ENCODE results near the gene KCNH2.
A peak's percentile ranks its signal among the peaks of the same experiment; 100 is the strongest.

The KCNH2 gene

GRCh38 chr7:151011097-151011409, 32.9 kb upstream of the KCNH2 start:
- no peak for DNase-seq (ENCODE audit: low read depth)
- TF ChIP-seq, protein P1, sequence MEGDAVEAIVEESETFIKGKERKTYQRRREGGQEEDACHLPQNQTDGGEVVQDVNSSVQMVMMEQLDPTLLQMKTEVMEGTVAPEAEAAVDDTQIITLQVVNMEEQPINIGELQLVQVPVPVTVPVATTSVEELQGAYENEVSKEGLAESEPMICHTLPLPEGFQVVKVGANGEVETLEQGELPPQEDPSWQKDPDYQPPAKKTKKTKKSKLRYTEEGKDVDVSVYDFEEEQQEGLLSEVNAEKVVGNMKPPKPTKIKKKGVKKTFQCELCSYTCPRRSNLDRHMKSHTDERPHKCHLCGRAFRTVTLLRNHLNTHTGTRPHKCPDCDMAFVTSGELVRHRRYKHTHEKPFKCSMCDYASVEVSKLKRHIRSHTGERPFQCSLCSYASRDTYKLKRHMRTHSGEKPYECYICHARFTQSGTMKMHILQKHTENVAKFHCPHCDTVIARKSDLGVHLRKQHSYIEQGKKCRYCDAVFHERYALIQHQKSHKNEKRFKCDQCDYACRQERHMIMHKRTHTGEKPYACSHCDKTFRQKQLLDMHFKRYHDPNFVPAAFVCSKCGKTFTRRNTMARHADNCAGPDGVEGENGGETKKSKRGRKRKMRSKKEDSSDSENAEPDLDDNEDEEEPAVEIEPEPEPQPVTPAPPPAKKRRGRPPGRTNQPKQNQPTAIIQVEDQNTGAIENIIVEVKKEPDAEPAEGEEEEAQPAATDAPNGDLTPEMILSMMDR (IDR thresholded peaks at IDR 0.05; ENCODE audit: low read depth, low read length, missing control alignments): no peak
- no peak overlapping the region for H3K4me3 ChIP-seq (ENCODE audit: low read depth, low read length)

DNA sequence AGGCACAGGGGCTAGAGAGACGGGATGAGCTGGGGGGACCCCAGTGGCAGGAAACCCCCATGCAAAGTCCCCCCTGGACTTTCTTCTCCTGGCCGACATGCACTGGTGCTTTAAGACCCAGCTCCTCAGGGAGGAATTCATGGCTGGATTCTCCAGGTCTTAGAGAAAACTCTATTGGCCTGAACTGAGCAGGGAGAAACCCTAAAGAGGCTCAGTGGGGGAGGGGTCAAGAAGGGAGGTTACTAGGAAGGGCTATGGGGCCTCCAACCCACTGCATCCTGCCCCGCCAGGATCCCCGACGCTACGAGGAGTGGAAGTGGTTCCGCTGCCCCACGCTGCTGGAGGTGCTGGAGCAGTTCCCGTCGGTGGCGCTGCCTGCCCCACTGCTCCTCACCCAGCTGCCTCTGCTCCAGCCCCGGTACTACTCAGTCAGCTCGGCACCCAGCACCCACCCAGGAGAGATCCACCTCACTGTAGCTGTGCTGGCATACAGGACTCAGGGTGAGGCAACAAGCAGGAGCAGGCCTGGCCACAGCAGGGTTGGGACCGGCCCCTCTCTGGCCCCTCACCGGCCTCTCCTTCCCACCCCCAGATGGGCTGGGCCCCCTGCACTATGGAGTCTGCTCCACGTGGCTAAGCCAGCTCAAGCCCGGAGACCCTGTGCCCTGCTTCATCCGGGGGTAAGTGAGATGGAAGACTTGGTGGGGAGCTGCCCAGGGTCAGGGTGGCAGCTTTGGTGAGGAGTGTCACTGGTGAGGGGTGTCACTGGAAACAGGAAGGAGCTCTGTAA, 32.4 kb upstream of the KCNH2 start:
- DNase-seq (ENCODE audit: low read depth): no peak
- no peak overlapping the region for H3K4me3 ChIP-seq (ENCODE audit: low read depth, low read length)
- TF ChIP-seq, protein P1 (IDR thresholded peaks at IDR 0.05; ENCODE audit: low read depth, low read length, missing control alignments): no peak

DNA sequence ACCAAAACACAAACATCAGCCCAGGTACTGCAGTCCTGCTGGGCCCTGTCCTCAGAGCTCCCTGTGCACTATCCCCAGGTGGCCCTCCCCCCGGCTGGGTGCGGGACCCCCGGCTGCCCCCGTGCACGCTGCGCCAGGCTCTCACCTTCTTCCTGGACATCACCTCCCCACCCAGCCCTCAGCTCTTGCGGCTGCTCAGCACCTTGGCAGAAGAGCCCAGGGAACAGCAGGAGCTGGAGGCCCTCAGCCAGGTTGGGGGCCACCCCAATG, 31.9 kb upstream of the KCNH2 start:
- DNase-seq (ENCODE audit: low read depth): no peak
- TF ChIP-seq, protein P1 (IDR thresholded peaks at IDR 0.05; ENCODE audit: low read depth, low read length, missing control alignments): no peak
- no peak overlapping the region for H3K4me3 ChIP-seq (ENCODE audit: low read depth, low read length)

GRCh38 chr7:151009327-151010036, 31.4 kb upstream of the KCNH2 start:
- no peak overlapping the region for H3K4me3 ChIP-seq (ENCODE audit: low read depth, low read length)
- DNase-seq (ENCODE audit: low read depth): no peak
- TF ChIP-seq, protein P1 (IDR thresholded peaks at IDR 0.05; ENCODE audit: low read depth, low read length, missing control alignments): no peak

GRCh38 chr7:151008511-151009323, 30.6 kb upstream of the KCNH2 start:
- no peak for DNase-seq (ENCODE audit: low read depth)

GRCh38 chr7:151008143-151008510, 30.0 kb upstream of the KCNH2 start:
- no peak for DNase-seq (ENCODE audit: low read depth)
- H3K4me3 ChIP-seq (ENCODE audit: low read depth, low read length): no peak overlapping the region
- TF ChIP-seq, protein P1 (IDR thresholded peaks at IDR 0.05; ENCODE audit: low read depth, low read length, missing control alignments): no peak

More at GRCh38 chr7:151008511-151009323, 30.6 kb upstream of the KCNH2 start:
- no peak overlapping the region for H3K4me3 ChIP-seq (ENCODE audit: low read depth, low read length)
- TF ChIP-seq, protein P1 (IDR thresholded peaks at IDR 0.05; ENCODE audit: low read depth, low read length, missing control alignments): peak; percentile 91
